ENCODE measurements around the gene JMJD6. TPM values are rescaled to one million over a fixed set of nuclear protein-coding genes. Genes with fewer than 3 reads are reported as not detected.

The JMJD6 gene
- polyA plus RNA-seq, 1 donor (not counting 4 experiments of a cell fraction or from before 2014, with no cell fraction given) = 12.0 TPM

DNA sequence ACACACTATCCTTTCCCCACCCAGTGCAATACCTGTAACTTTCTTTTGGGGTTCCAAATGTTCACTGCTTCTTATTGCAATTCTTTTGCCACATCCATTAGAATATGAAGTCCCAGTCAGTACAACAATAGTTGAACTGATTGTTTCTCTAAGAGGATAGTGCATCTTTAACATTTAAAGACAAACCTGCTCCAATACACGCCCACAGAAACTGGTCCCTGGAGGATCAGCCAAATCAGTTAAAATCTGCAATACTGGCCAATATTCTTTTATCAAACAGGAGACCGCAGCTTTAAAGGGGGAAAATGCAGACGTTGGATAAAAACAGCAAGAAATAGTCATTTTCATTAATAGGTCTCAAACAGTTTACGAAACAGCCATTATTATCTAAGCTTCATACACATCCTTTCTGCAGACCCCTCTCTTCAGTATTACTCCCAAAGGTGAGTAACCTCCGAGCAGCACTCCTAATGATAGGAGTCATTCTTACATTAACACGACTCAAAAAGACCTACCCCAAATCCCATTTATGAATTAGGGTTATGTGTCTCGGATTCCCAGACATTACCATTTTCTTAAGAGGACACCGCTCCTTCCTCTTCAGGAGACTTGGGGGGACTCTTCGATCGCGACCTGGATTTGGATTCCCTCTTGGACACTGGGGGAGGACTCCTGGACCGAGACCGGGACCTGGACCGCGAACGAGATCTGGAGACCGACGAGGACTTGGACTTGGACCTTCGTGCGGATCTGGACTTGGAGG lies 9.4 kb upstream of the JMJD6 start:
- Histone ChIP-seq H3K9me3 (ENCODE audit: control insufficient read depth, low read depth, low read length) (no peaks in the 10 kb centered on the region), H3K4me2 (ENCODE audit: control insufficient read depth, extremely low read depth, insufficient read depth, low read depth, low read length) (peak overlapping the region; percentile 96), H4K20me1 (ENCODE audit: control insufficient read depth, extremely low read depth, insufficient read depth, low read length) (peaks cover 24% of the 10 kb centered on the region), H3K27ac (ENCODE audit: control insufficient read depth, insufficient read depth, low read length) (peak overlapping the region; percentile 96), H3K36me3 (ENCODE audit: control insufficient read depth in 2 of 2, extremely low read depth in 1 of 2, insufficient read depth in 2 of 2, low read length in 2 of 2) (peaks cover 14 to 36% of the 10 kb centered on the region in 2 experiments), H3K4me3 (ENCODE audit: control insufficient read depth in 2 of 3, extremely low read depth in 1 of 3, insufficient read depth in 2 of 3, low read depth in 1 of 3, low read length in 3 of 3) (peak overlapping the region; percentile 98 to 100 (median 100)), H2AFZ (ENCODE audit: control insufficient read depth, low read length) (no peak overlapping the region), H3K9ac (ENCODE audit: control insufficient read depth, extremely low read depth, insufficient read depth, low read length) (peak overlapping the region; percentile 99), H3K27me3 (ENCODE audit: control insufficient read depth, extremely low read depth, insufficient read depth, low read length) (no peaks in the 10 kb centered on the region), H3K9me1 (ENCODE audit: control insufficient read depth, extremely low read depth, insufficient read depth, low read length) (no peaks in the 10 kb centered on the region), H3K79me2 (ENCODE audit: control insufficient read depth, insufficient read depth, low read length) (peaks cover 61% of the 10 kb centered on the region), H3K4me1 (ENCODE audit: control insufficient read depth, extremely low read depth, insufficient read depth, low read length) (peaks cover 33% of the 10 kb centered on the region)
- no peak for TF ChIP-seq CTCF (optimal IDR thresholded peaks at IDR 0.05 in 1 of 3, IDR thresholded peaks at IDR 0.05 in 1 of 3, conservative IDR thresholded peaks at IDR 0.05 in 1 of 3; ENCODE audit: extremely low read depth in 1 of 3, insufficient read depth in 2 of 3, low read length in 3 of 3)
- no peak for TF ChIP-seq EZH2 (IDR thresholded peaks at IDR 0.05; ENCODE audit: low read length)
- dilution Hi-C loops (cut with MboI; ENCODE audit: extremely low pct_ligation_motif_present, low sequenced_read_pairs) = no loop called here
- FAIRE-seq (no peak), DNase-seq (ENCODE audit: low read depth, low spot score) (no peak)

DNA sequence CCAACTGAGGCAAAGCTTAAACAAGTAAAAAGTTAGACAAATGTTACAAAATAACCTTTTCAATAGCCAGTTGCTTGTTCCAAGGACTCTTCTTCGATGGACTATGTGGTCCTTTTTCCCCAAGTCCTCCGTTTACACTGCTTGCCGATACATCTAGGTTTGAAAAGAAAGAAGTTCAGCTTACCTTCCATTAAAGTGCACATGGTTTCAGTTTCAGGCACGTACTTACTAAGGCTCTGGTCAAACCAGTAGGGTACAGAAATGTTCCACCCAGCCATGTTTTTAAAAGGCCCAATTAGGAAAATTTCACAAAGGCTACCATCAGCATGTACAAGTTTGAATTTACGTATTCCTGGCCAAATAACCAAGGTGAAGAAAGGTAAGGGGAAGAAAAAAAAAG lies 8.6 kb upstream of the JMJD6 start:
- no peak overlapping the region for H2AFZ ChIP-seq (ENCODE audit: control insufficient read depth, low read length)
- FAIRE-seq (no peak), DNase-seq (ENCODE audit: low read depth, low spot score) (no peak)
- peaks cover 33% of the 10 kb centered on the region for H3K4me1 ChIP-seq (ENCODE audit: control insufficient read depth, extremely low read depth, insufficient read depth, low read length)
- H3K36me3 ChIP-seq (ENCODE audit: control insufficient read depth in 2 of 2, extremely low read depth in 1 of 2, insufficient read depth in 2 of 2, low read length in 2 of 2) = peaks cover 14 to 36% of the 10 kb centered on the region in 2 experiments
- H3K9me3 ChIP-seq (ENCODE audit: control insufficient read depth, low read depth, low read length) = no peaks in the 10 kb centered on the region
- no peaks in the 10 kb centered on the region for H3K9me1 ChIP-seq (ENCODE audit: control insufficient read depth, extremely low read depth, insufficient read depth, low read length)
- peak overlapping the region; percentile 96 for H3K4me2 ChIP-seq (ENCODE audit: control insufficient read depth, extremely low read depth, insufficient read depth, low read depth, low read length)
- dilution Hi-C loops (cut with MboI; ENCODE audit: extremely low pct_ligation_motif_present, low sequenced_read_pairs) = no loop called here
- H3K4me3 ChIP-seq (ENCODE audit: control insufficient read depth in 2 of 3, extremely low read depth in 1 of 3, insufficient read depth in 2 of 3, low read depth in 1 of 3, low read length in 3 of 3) = peak overlapping the region; percentile 98 to 100 (median 100)
- no peak for TF ChIP-seq CTCF (optimal IDR thresholded peaks at IDR 0.05 in 1 of 3, IDR thresholded peaks at IDR 0.05 in 1 of 3, conservative IDR thresholded peaks at IDR 0.05 in 1 of 3; ENCODE audit: extremely low read depth in 1 of 3, insufficient read depth in 2 of 3, low read length in 3 of 3)
- TF ChIP-seq EZH2 (IDR thresholded peaks at IDR 0.05; ENCODE audit: low read length) = no peak
- H3K9ac ChIP-seq (ENCODE audit: control insufficient read depth, extremely low read depth, insufficient read depth, low read length) = peak overlapping the region; percentile 99
- H3K27ac ChIP-seq (ENCODE audit: control insufficient read depth, insufficient read depth, low read length) = peak overlapping the region; percentile 96
- peaks cover 64% of the 10 kb centered on the region for H3K79me2 ChIP-seq (ENCODE audit: control insufficient read depth, insufficient read depth, low read length)
- H3K27me3 ChIP-seq (ENCODE audit: control insufficient read depth, extremely low read depth, insufficient read depth, low read length) = no peaks in the 10 kb centered on the region
- peaks cover 24% of the 10 kb centered on the region for H4K20me1 ChIP-seq (ENCODE audit: control insufficient read depth, extremely low read depth, insufficient read depth, low read length)
